Measurements from ENCODE around the gene EFEMP2. TPM values are rescaled to one million over a fixed set of nuclear protein-coding genes. Genes with fewer than 3 reads are reported as not detected.
A peak's percentile ranks its signal among the peaks of the same experiment; 100 is the strongest.

Gene EFEMP2
- total and polyA plus RNA-seq, 2 donors (not counting 3 experiments of a cell fraction or from before 2014, with no cell fraction given) = 81.7 to 207 TPM

- CTCF ChIA-PET = interaction anchor here (1.1 to 2.3 kb wide), 3 partner anchors 13 to 43 kb away, joined by 3 to 5 read pairs (median 5); partner anchors contain the start of gene MUS81
- no peak for TF ChIP-seq MYC (IDR thresholded peaks at IDR 0.05; ENCODE audit: low read depth, low read length)
- no peak for TF ChIP-seq CTCF (IDR thresholded peaks at IDR 0.05; ENCODE audit: extremely low read depth in 1 of 2, insufficient read depth in 1 of 2, low read depth in 1 of 2, low read length in 2 of 2)
- TF ChIP-seq EZH2 (IDR thresholded peaks at IDR 0.05; ENCODE audit: borderline replicate concordance, low read depth, low read length, severe bottlenecking) = no peak
- TF ChIP-seq JUN (IDR thresholded peaks at IDR 0.05; ENCODE audit: borderline replicate concordance, insufficient read depth, insufficient read length, low read depth) = no peak
- peak; percentile 57 for TF ChIP-seq FOS (IDR thresholded peaks at IDR 0.05; ENCODE audit: borderline replicate concordance, insufficient read depth, low read length)
- TF ChIP-seq GATA2 (IDR thresholded peaks at IDR 0.05; ENCODE audit: insufficient read depth, insufficient read length, low read depth, low read length) = no peak
- no peak for TF ChIP-seq MAX (IDR thresholded peaks at IDR 0.05; ENCODE audit: insufficient read depth, insufficient read length)
- peak; percentile 35 for TF ChIP-seq POLR2AphosphoS5 (IDR thresholded peaks at IDR 0.05; ENCODE audit: insufficient read depth, low read depth, low read length)
- TF ChIP-seq POLR2A (IDR thresholded peaks at IDR 0.05; ENCODE audit: low read depth, low read length) = no peak
- peaks cover 15% of the 10 kb centered on the region for H3K4me1 ChIP-seq (ENCODE audit: control insufficient read depth, extremely low read depth, insufficient read depth, low read length)
- H3K27me3 ChIP-seq (ENCODE audit: control insufficient read depth in 2 of 2, insufficient read depth in 2 of 2, low read length in 2 of 2) = no peaks in the 10 kb centered on the region
- no peaks in the 10 kb centered on the region for H3K9me3 ChIP-seq (replicated peaks; ENCODE audit: control insufficient read depth, insufficient read depth, low read length)
- intact Hi-C loops (cut with micrococcal nuclease) (no loop called here), dilution Hi-C loops (cut with MboI; ENCODE audit: extremely low pct_ligation_motif_present, low sequenced_read_pairs) (no loop called here)
- FAIRE-seq = peak; percentile 66
- H3K36me3 ChIP-seq (ENCODE audit: control insufficient read depth in 2 of 2, extremely low read depth in 1 of 2, insufficient read depth in 2 of 2, low read length in 2 of 2) = no peaks in the 10 kb centered on the region
- peak overlapping the region; percentile 25 for H3K4me2 ChIP-seq (ENCODE audit: insufficient read depth, low read length)
- H2AFZ ChIP-seq (ENCODE audit: low read depth, low read length) = peak overlapping the region; percentile 52
- POLR2A ChIA-PET = no interaction called here
- no peaks in the 10 kb centered on the region for H3K9me1 ChIP-seq (replicated peaks; ENCODE audit: control insufficient read depth, extremely low read depth, insufficient read depth, low read length)
- H3K27ac ChIP-seq (ENCODE audit: insufficient read depth, low read depth, low read length) = peak overlapping the region; percentile 30
- no peak for DNase-seq (ENCODE audit: low read depth, low spot score)
- no peak overlapping the region for H3K9ac ChIP-seq (replicated peaks; ENCODE audit: extremely low read depth, insufficient read depth, low read length)
- BruUV-seq (replicated peaks) = no TSS peak
- H3K4me3 ChIP-seq (replicated peaks in 1 of 3; ENCODE audit: insufficient read depth in 1 of 3, low read depth in 1 of 3, low read length in 3 of 3) = no peak overlapping the region
- H4K20me1 ChIP-seq (replicated peaks; ENCODE audit: control insufficient read depth, extremely low read depth, insufficient read depth, low read length) = no peaks in the 10 kb centered on the region
- H3K79me2 ChIP-seq (ENCODE audit: control insufficient read depth, insufficient read depth, low read length) = peaks cover 19% of the 10 kb centered on the region
These were observed 30.5 kb upstream of the EFEMP2 start for GRCh38 chr11:65903068-65903481.
